Loucy (cell line): Measurements from ENCODE around the gene SEMA4C.

Experiments used
- H2AFZ ChIP-seq: fragments of 200-600 bp; sonication (generic); 2 replicates; pipeline ENCODE4 v1.6.0; 2016; ENCODE audit warnings: antibody characterized with exemption, mild to moderate bottlenecking, low read length, moderate library complexity
- H3F3A ChIP-seq: fragments of 200-600 bp; 2 replicates; pipeline ENCODE4 v1.6.0; 2016; ENCODE audit warnings: antibody characterized with exemption, low read depth, mild to moderate bottlenecking
- H3K27me3 ChIP-seq: fragments of 200-600 bp; sonication (generic); 2 replicates; pipeline ENCODE4 v1.6.1; 2014; ENCODE audit warnings: low read length, mild to moderate bottlenecking; ENCODE audit not compliant: insufficient read depth, poor library complexity, severe bottlenecking
- H3K36me3 ChIP-seq: fragments of 200-600 bp; sonication (generic); 2 replicates; pipeline ENCODE4 v1.6.1; 2016; ENCODE audit warnings: low read length; ENCODE audit not compliant: insufficient read depth
- H3K4me1 ChIP-seq: fragments of 200-600 bp; sonication (generic); 2 replicates; pipeline ENCODE4 v1.5.1; 2014; ENCODE audit warnings: low read length, mild to moderate bottlenecking; ENCODE audit not compliant: insufficient read depth, poor library complexity, severe bottlenecking
- H3K4me2 ChIP-seq: fragments of 200-600 bp; sonication (generic); 2 replicates; pipeline ENCODE4 v1.6.0; 2014; ENCODE audit warnings: antibody characterized with exemption, low read length, low read depth, mild to moderate bottlenecking; ENCODE audit not compliant: poor library complexity, severe bottlenecking
- H3K4me3 ChIP-seq: fragments of 200-600 bp; sonication (generic); 2 replicates; pipeline ENCODE4 v1.5.1; 2014; ENCODE audit warnings: low read length, mild to moderate bottlenecking, mixed read lengths; ENCODE audit not compliant: poor library complexity, severe bottlenecking
- H3K79me2 ChIP-seq: fragments of 200-600 bp; sonication (generic); 2 replicates; pipeline ENCODE4 v1.6.1; 2014; ENCODE audit warnings: low read length; ENCODE audit not compliant: insufficient read depth
- H3K9ac ChIP-seq: fragments of 200-600 bp; sonication (generic); 2 replicates; pipeline ENCODE4 v1.6.0; 2014; ENCODE audit warnings: mild to moderate bottlenecking, low read depth, low read length, moderate library complexity; ENCODE audit not compliant: poor library complexity, severe bottlenecking
- H3K9me2 ChIP-seq: fragments of 200-600 bp; sonication (generic); replicated peaks from 2 replicates; pipeline ENCODE4 v1.6.1; 2016; ENCODE audit warnings: low read depth, low read length, mixed read lengths
- H3K9me3 ChIP-seq: fragments of 200-600 bp; sonication (generic); 2 replicates; pipeline ENCODE4 v1.6.1; 2014; ENCODE audit warnings: mild to moderate bottlenecking, antibody characterized with exemption, low read length, low read depth; ENCODE audit not compliant: insufficient read depth
- H4K20me1 ChIP-seq: fragments of 200-600 bp; sonication (generic); 2 replicates; pipeline ENCODE4 v1.6.0; 2014; ENCODE audit warnings: antibody characterized with exemption, low read length, mild to moderate bottlenecking; ENCODE audit not compliant: insufficient read depth, poor library complexity, severe bottlenecking
- CTCF ChIP-seq: fragments of 200-600 bp; sonication (generic); conservative IDR thresholded peaks from 2 replicates; pipeline ENCODE4 v1.5.1; 2014; ENCODE audit warnings: mild to moderate bottlenecking, antibody characterized with exemption, low read length
- EZH2phosphoT487 ChIP-seq: fragments of 200-600 bp; IDR thresholded peaks from 2 replicates; pipeline ENCODE4 v1.6.1; 2018; ENCODE audit warnings: antibody characterized with exemption, mild to moderate bottlenecking, moderate library complexity, borderline replicate concordance

The SEMA4C gene

DNA sequence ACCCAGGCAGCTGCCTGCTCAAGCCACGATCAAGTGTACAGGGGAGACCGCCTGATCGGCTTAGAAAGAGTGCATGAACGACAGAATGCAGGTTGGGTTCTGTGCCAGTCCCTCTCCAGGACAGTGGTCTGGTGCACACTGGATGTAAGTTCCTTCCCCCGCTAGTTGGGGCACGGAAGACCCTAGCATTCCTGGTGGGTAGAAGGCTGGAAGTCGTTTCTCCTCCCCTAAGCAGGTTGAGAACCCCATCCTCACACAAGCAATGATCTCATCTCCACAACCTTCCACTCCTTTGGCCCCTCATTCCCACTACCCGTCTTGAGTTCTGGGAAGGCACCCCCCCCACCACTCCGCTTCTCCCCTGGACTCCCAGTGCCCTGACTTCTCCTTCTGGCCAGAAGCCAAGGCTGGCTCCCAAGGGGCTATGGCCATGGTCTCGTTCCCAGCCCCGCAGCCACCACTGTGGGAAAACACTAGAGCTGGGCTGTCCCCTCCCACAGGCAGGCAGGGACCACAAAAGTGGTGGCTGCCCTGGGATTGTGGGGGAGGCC is 10.7 kb downstream of the SEMA4C start:
- Histone ChIP-seq H3K36me3 (peaks cover 28% of the 10 kb centered on the region; the same call in 1 of the 2 replicates), H3K9me3 (no peaks in the 10 kb centered on the region), H3K27me3 (no peaks in the 10 kb centered on the region), H3K4me2 (peak overlapping the region; percentile 60), H3K79me2 (peaks cover 34% of the 10 kb centered on the region), H4K20me1 (peaks cover 10% of the 10 kb centered on the region), H3F3A (no peaks in the 10 kb centered on the region), H3K4me3 (no peak overlapping the region), H3K9ac (no peak overlapping the region), H3K9me2 (no peaks in the 10 kb centered on the region), H3K4me1 (peaks cover 27% of the 10 kb centered on the region), H2AFZ (no peak overlapping the region)
- TF ChIP-seq CTCF (no peak), EZH2phosphoT487 (no peak)

DNA sequence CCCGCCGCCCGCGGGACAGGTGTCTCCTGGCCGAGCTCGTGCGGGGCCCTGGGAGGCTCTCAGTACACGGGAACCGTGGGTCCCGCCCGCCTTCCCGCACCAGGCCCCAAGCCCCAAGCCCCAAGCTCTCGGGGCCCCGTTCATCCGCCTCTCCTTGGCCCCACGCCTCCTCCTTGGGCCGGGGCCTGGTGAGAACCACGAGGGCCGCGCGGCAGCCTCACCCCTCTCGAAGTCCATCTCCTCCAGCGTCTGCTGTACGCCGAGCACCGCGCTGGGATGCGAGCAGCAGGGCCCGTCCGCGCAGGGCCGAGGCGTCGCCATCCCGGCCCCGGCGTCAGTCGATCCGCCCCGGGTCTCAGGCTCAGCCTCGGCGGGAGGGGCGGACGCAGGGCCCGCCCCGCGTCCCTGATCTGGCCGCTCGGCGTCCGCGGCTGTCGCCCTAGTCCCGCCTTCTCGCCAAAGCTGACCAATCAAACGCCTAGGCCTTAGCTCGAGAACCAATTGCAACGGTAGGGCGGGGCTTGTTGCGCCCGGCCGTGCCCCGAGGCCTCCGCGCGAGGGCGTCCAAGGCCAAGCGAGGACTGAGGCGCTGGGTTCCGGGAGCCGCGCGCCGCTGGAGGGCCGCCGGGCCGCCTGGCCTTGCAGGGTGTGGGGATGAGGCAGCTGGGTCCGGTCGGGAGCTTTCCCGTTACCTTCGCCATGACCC is 12.1 kb downstream of the SEMA4C start, which contains the start of gene ANKRD39:
Gene ANKRD39 (minus strand): TSS at position 350 of the 706 bp plus-strand sequence. CDS start 29 bp downstream, at position 321.
- peak within 1 kb of the TSS; percentile 84 for H2AFZ ChIP-seq
- H3K4me2 ChIP-seq, result peak within 1 kb of the TSS; percentile 96
- H3K4me3 ChIP-seq, result peak within 1 kb of the TSS; percentile 93
- H3K9me2 ChIP-seq, result no peaks in the 10 kb centered on the region
- H3K9me3 ChIP-seq, result no peaks in the 10 kb centered on the region
- TF ChIP-seq CTCF (peak; percentile 73), EZH2phosphoT487 (no peak)
- no peaks in the 10 kb centered on the region for H3F3A ChIP-seq
- peaks cover 31% of the 10 kb centered on the region for H3K79me2 ChIP-seq
- peaks cover 27% of the 10 kb centered on the region for H3K4me1 ChIP-seq
- peaks cover 24% of the 10 kb centered on the region; the same call in 1 of the 2 replicates for H3K36me3 ChIP-seq
- peaks cover 7% of the 10 kb centered on the region for H4K20me1 ChIP-seq
- H3K27me3 ChIP-seq, result no peaks in the 10 kb centered on the region
- peak within 1 kb of the TSS; percentile 88 for H3K9ac ChIP-seq

GRCh38 chr2:96856776-96857666 is 12.9 kb downstream of the SEMA4C start:
- Histone ChIP-seq H3K9me2 (no peaks in the 10 kb centered on the region), H3K4me2 (peak overlapping the region; percentile 96), H3K27me3 (no peaks in the 10 kb centered on the region), H3K4me1 (peaks cover 27% of the 10 kb centered on the region), H3K9me3 (no peaks in the 10 kb centered on the region), H2AFZ (peak overlapping the region; percentile 84), H3K9ac (peak overlapping the region; percentile 88), H3K36me3 (peaks cover 25% of the 10 kb centered on the region; the same call in 1 of the 2 replicates), H4K20me1 (peaks cover 7% of the 10 kb centered on the region), H3K4me3 (peak overlapping the region; percentile 93), H3K79me2 (peaks cover 31% of the 10 kb centered on the region), H3F3A (no peaks in the 10 kb centered on the region)
- TF ChIP-seq CTCF, result no peak
- no peak for TF ChIP-seq EZH2phosphoT487
